ENCODE results near the gene EEF1A1.
A peak's percentile ranks its signal among the peaks of the same experiment; 100 is the strongest.

The EEF1A1 gene

GRCh38 chr6:73504160-73504559, 16.7 kb downstream of the EEF1A1 start:
- H3K4me3 Mint-ChIP-seq: no peak overlapping the region
- DNase-seq (ENCODE audit: low spot score in 2 of 2) (no peak), ATAC-seq (ENCODE audit: low read depth) (no peak)
- no peaks in the 10 kb centered on the region for H3K9me3 Mint-ChIP-seq
- H3K27ac Mint-ChIP-seq: peak overlapping the region; percentile 51
- H3K27me3 Mint-ChIP-seq: no peaks in the 10 kb centered on the region
- peaks cover 13% of the 10 kb centered on the region for H3K36me3 Mint-ChIP-seq
- no peaks in the 10 kb centered on the region for H3K4me1 Mint-ChIP-seq

- Mint-ChIP-seq H3K27me3 (no peaks in the 10 kb centered on the region), H3K9me3 (no peaks in the 10 kb centered on the region), H3K27ac (peak overlapping the region; percentile 87), H3K36me3 (peaks cover 13% of the 10 kb centered on the region), H3K4me1 (no peaks in the 10 kb centered on the region), H3K4me3 (no peak overlapping the region)
- no peak for ATAC-seq (ENCODE audit: low read depth)
- DNase-seq (ENCODE audit: low spot score in 2 of 2): no peak
Observed at GRCh38 chr6:73503027-73503772, 17.6 kb downstream of the EEF1A1 start.

GRCh38 chr6:73497915-73498314, 22.9 kb downstream of the EEF1A1 start:
- no peak overlapping the region for H3K27ac Mint-ChIP-seq
- DNase-seq (ENCODE audit: low spot score in 2 of 2) (no peak), ATAC-seq (ENCODE audit: low read depth) (no peak)
- H3K4me1 Mint-ChIP-seq: no peaks in the 10 kb centered on the region
- H3K36me3 Mint-ChIP-seq: peaks cover 10% of the 10 kb centered on the region
- H3K4me3 Mint-ChIP-seq: no peak overlapping the region
- H3K9me3 Mint-ChIP-seq: no peaks in the 10 kb centered on the region
- H3K27me3 Mint-ChIP-seq: no peaks in the 10 kb centered on the region

- Mint-ChIP-seq H3K27ac (peak overlapping the region; percentile 60), H3K9me3 (no peaks in the 10 kb centered on the region), H3K4me3 (no peak overlapping the region), H3K4me1 (no peaks in the 10 kb centered on the region), H3K27me3 (no peaks in the 10 kb centered on the region), H3K36me3 (peaks cover 30% of the 10 kb centered on the region)
- ATAC-seq (ENCODE audit: low read depth) (no peak), DNase-seq (ENCODE audit: low spot score in 2 of 2) (no peak)
Observed at GRCh38 chr6:73491377-73491776, 29.5 kb downstream of the EEF1A1 start.

- Mint-ChIP-seq H3K4me1 (no peaks in the 10 kb centered on the region), H3K27me3 (no peaks in the 10 kb centered on the region), H3K9me3 (no peaks in the 10 kb centered on the region), H3K27ac (no peak overlapping the region), H3K36me3 (peaks cover 31% of the 10 kb centered on the region), H3K4me3 (no peak overlapping the region)
- ATAC-seq (ENCODE audit: low read depth) (no peak), DNase-seq (ENCODE audit: low spot score in 2 of 2) (no peak)
Observed at GRCh38 chr6:73487473-73487872, 33.4 kb downstream of the EEF1A1 start.

GRCh38 chr6:73484438-73484837, 36.4 kb downstream of the EEF1A1 start:
- Mint-ChIP-seq H3K9me3 (no peaks in the 10 kb centered on the region), H3K27me3 (no peaks in the 10 kb centered on the region), H3K4me3 (no peak overlapping the region), H3K36me3 (peaks cover 26% of the 10 kb centered on the region), H3K27ac (peak overlapping the region; percentile 28), H3K4me1 (peaks cover 3% of the 10 kb centered on the region)
- no peak for DNase-seq (ENCODE audit: low spot score in 2 of 2)
- ATAC-seq (ENCODE audit: low read depth): no peak

- ATAC-seq (ENCODE audit: low read depth): no peak
- Mint-ChIP-seq H3K9me3 (no peaks in the 10 kb centered on the region), H3K36me3 (peaks cover 18% of the 10 kb centered on the region), H3K4me1 (peaks cover 3% of the 10 kb centered on the region), H3K27ac (no peak overlapping the region), H3K4me3 (no peak overlapping the region), H3K27me3 (no peaks in the 10 kb centered on the region)
- no peak for DNase-seq (ENCODE audit: low spot score in 2 of 2)
Observed at GRCh38 chr6:73481969-73482368, 38.9 kb downstream of the EEF1A1 start.

GRCh38 chr6:73477407-73477806, 43.4 kb downstream of the EEF1A1 start:
- no peak overlapping the region for H3K27ac Mint-ChIP-seq
- peaks cover 17% of the 10 kb centered on the region for H3K36me3 Mint-ChIP-seq

GRCh38 chr6:73476723-73477122, 44.1 kb downstream of the EEF1A1 start:
- Mint-ChIP-seq H3K27me3 (no peaks in the 10 kb centered on the region), H3K27ac (no peak overlapping the region), H3K36me3 (peaks cover 17% of the 10 kb centered on the region), H3K4me3 (no peak overlapping the region), H3K4me1 (peaks cover 9% of the 10 kb centered on the region), H3K9me3 (no peaks in the 10 kb centered on the region)
- ATAC-seq (ENCODE audit: low read depth): no peak
- DNase-seq (ENCODE audit: low spot score in 2 of 2): no peak

More at GRCh38 chr6:73477407-73477806, 43.4 kb downstream of the EEF1A1 start:
- H3K9me3 Mint-ChIP-seq: no peaks in the 10 kb centered on the region
- no peak for ATAC-seq (ENCODE audit: low read depth)
- no peak overlapping the region for H3K4me3 Mint-ChIP-seq
- H3K4me1 Mint-ChIP-seq: peaks cover 4% of the 10 kb centered on the region
- DNase-seq (ENCODE audit: low spot score in 2 of 2): no peak
- no peaks in the 10 kb centered on the region for H3K27me3 Mint-ChIP-seq

- Mint-ChIP-seq H3K27ac (peak overlapping the region; percentile 87), H3K27me3 (no peaks in the 10 kb centered on the region), H3K9me3 (no peaks in the 10 kb centered on the region), H3K36me3 (peaks cover 18% of the 10 kb centered on the region), H3K4me1 (peaks cover 14% of the 10 kb centered on the region), H3K4me3 (peak overlapping the region; percentile 71)
- DNase-seq (ENCODE audit: low spot score in 2 of 2): peak in 1 of 2 donors; percentile 37
- peak; percentile 99 for ATAC-seq (ENCODE audit: low read depth)
Observed at GRCh38 chr6:73471686-73472290, 49.0 kb downstream of the EEF1A1 start.

Data from memory B cell (primary cell).